ENCODE measurements around the gene RNU7-1.

GRCh38 chr12:6902448-6902847, 41.2 kb upstream of the RNU7-1 start:
- TF ChIP-seq POLR2AphosphoS5 (IDR thresholded peaks at IDR 0.05; ENCODE audit: low read depth) (no peak), CTCF (IDR thresholded peaks at IDR 0.05; ENCODE audit: insufficient read depth, low read length) (no peak)

Measured in HL-60 (cell line).